HEK293 (cell line): ENCODE data around the gene IGF1R.

Experiments
- CTCF ChIA-PET: fragments of 350-600 bp; formaldehyde crosslinking; extraction: SDS; loops from one replicate; lab custom pipeline; 2021; ENCODE audit warnings: antibody characterized with exemption; lab: Yijun Ruan, JAX
- POLR2A ChIA-PET: fragments of 300-600 bp; formaldehyde crosslinking; extraction: SDS; loops from one replicate; lab custom pipeline; 2020; ENCODE audit warnings: antibody characterized with exemption, inconsistent platforms; lab: Yijun Ruan, JAX
- H3K27ac ChIP-seq: fragments of 200-500 bp; sonication (Bioruptor generic); 2 replicates; pipeline ENCODE4 v1.5.1; 2014; ENCODE audit warnings: low read depth, low read length, control low read depth, inconsistent platforms; ENCODE audit errors: extremely low read depth
- H3K36me3 ChIP-seq, 2 experiments: fragments of 200-500 bp in 1 of 2; sonication (Bioruptor generic) in 1 of 2; 1 replicate in 1 of 2; 2 replicates in 1 of 2; pipeline ENCODE4 v1.5.1; 2014 to 2017; ENCODE audit warnings: inconsistent platforms in 2 of 2, low read length in 2 of 2; ENCODE audit not compliant: control insufficient read depth in 2 of 2, insufficient read depth in 1 of 2
- H3K4me1 ChIP-seq: fragments of 200-500 bp; sonication (Bioruptor generic); 2 replicates; pipeline ENCODE4 v1.5.1; 2014; ENCODE audit warnings: mild to moderate bottlenecking, low read length, inconsistent platforms; ENCODE audit not compliant: control insufficient read depth, insufficient read depth
- H3K4me3 ChIP-seq: 2 replicates; pipeline ENCODE4 v1.5.1; 2011; ENCODE audit warnings: low read depth, mild to moderate bottlenecking, control low read depth, low read length, moderate library complexity
- H3K9me3 ChIP-seq: fragments of 200-500 bp; sonication (Bioruptor generic); 2 replicates; pipeline ENCODE4 v1.5.1; 2014; ENCODE audit warnings: low read depth, low read length, inconsistent platforms; ENCODE audit not compliant: control insufficient read depth, insufficient read depth
- CTCF ChIP-seq: fragments of 450-650 bp; formaldehyde crosslinking; IDR thresholded peaks from 2 replicates; pipeline ENCODE4 v1.5.1; 2016; ENCODE audit warnings: missing biosample characterization, missing genetic modification characterization
- GFI1B ChIP-seq: fragments of 450-650 bp; formaldehyde crosslinking; IDR thresholded peaks from 2 replicates; pipeline ENCODE4 v1.5.1; 2016; ENCODE audit warnings: missing biosample characterization, missing genetic modification characterization
- KLF10 ChIP-seq: fragments of 450-650 bp; IDR thresholded peaks from 2 replicates; pipeline ENCODE4 v1.5.1; 2018; ENCODE audit warnings: missing biosample characterization, mild to moderate bottlenecking, missing genetic modification characterization
- KLF17 ChIP-seq: fragments of 450-650 bp; formaldehyde crosslinking; IDR thresholded peaks from 2 replicates; pipeline ENCODE4 v1.5.1; 2016; ENCODE audit warnings: missing biosample characterization, missing genetic modification characterization
- PRDM10 ChIP-seq: fragments of 450-650 bp; formaldehyde crosslinking; IDR thresholded peaks from 2 replicates; pipeline ENCODE4 v1.5.1; 2016; ENCODE audit warnings: missing biosample characterization, missing genetic modification characterization
- TCF7L2 ChIP-seq: IDR thresholded peaks from 2 replicates; pipeline ENCODE4 v1.6.1; 2011; ENCODE audit warnings: low read depth, mild to moderate bottlenecking, inconsistent platforms, low read length, moderate library complexity, borderline replicate concordance
- YY1 ChIP-seq: fragments of 450-650 bp; formaldehyde crosslinking; IDR thresholded peaks from 2 replicates; pipeline ENCODE4 v1.5.1; 2018; ENCODE audit warnings: missing biosample characterization, missing genetic modification characterization
- ZNF184 ChIP-seq: fragments of 450-650 bp; IDR thresholded peaks from 2 replicates; pipeline ENCODE4 v1.5.1; 2018; ENCODE audit warnings: missing biosample characterization, mild to moderate bottlenecking, missing genetic modification characterization
- ZNF362 ChIP-seq: fragments of 450-650 bp; formaldehyde crosslinking; IDR thresholded peaks from 2 replicates; pipeline ENCODE4 v1.5.1; 2016; ENCODE audit warnings: missing biosample characterization, missing genetic modification characterization
- ZNF560 ChIP-seq: fragments of 450-650 bp; formaldehyde crosslinking; IDR thresholded peaks from 2 replicates; pipeline ENCODE4 v1.5.1; 2017; ENCODE audit warnings: missing biosample characterization, missing genetic modification characterization, borderline replicate concordance
- ZNF561 ChIP-seq: fragments of 450-650 bp; IDR thresholded peaks from 2 replicates; pipeline ENCODE4 v1.5.1; 2018; ENCODE audit warnings: missing biosample characterization, missing genetic modification characterization, borderline replicate concordance
- ZNF610 ChIP-seq: fragments of 450-650 bp; formaldehyde crosslinking; IDR thresholded peaks from 2 replicates; pipeline ENCODE4 v1.5.1; 2016; ENCODE audit warnings: missing biosample characterization, missing genetic modification characterization, borderline replicate concordance
- ZNF623 ChIP-seq: fragments of 450-650 bp; formaldehyde crosslinking; IDR thresholded peaks from 2 replicates; pipeline ENCODE4 v1.5.1; 2016; ENCODE audit warnings: missing biosample characterization, missing genetic modification characterization
- ZNF654 ChIP-seq: fragments of 450-650 bp; formaldehyde crosslinking; IDR thresholded peaks from 2 replicates; pipeline ENCODE4 v1.5.1; 2016; ENCODE audit warnings: low read depth, missing biosample characterization, missing genetic modification characterization
- ZNF677 ChIP-seq: fragments of 450-650 bp; IDR thresholded peaks from 2 replicates; pipeline ENCODE4 v1.5.0; 2018; ENCODE audit warnings: missing biosample characterization, mild to moderate bottlenecking, missing genetic modification characterization, moderate library complexity
- ZNF707 ChIP-seq: fragments of 450-650 bp; formaldehyde crosslinking; IDR thresholded peaks from 2 replicates; pipeline ENCODE4 v1.5.1; 2016; ENCODE audit warnings: missing biosample characterization, missing genetic modification characterization
- ZNF777 ChIP-seq: fragments of 450-650 bp; formaldehyde crosslinking; IDR thresholded peaks from 2 replicates; pipeline ENCODE4 v1.5.1; 2017; ENCODE audit warnings: missing biosample characterization, missing genetic modification characterization, borderline replicate concordance
- TF ChIP-seq, protein P1 (sequence below): fragments of 450-650 bp; formaldehyde crosslinking; IDR thresholded peaks from 2 replicates; pipeline ENCODE4 v1.5.1; 2016; ENCODE audit warnings: missing biosample characterization, missing genetic modification characterization
- TF ChIP-seq, protein P2 (sequence below): fragments of 450-650 bp; formaldehyde crosslinking; IDR thresholded peaks from 2 replicates; pipeline ENCODE4 v1.5.1; 2016; ENCODE audit warnings: missing biosample characterization, missing genetic modification characterization

Gene IGF1R

GRCh38 chr15:98878862-98879261, 230.5 kb downstream of the IGF1R start:
- TF ChIP-seq ZNF560 (tag by site-specific recombination) (no peak), ZNF362 (0 out of 2 replicates have a peak, but pooled peaks have one; percentile 4)
- TF ChIP-seq, all 188 proteins: peak for 1
- CTCF ChIA-PET, result no interaction called here
- POLR2A ChIA-PET, result no interaction called here
- H3K9me3 ChIP-seq, result no peaks in the 10 kb centered on the region
- no peak overlapping the region for H3K27ac ChIP-seq
- no peak overlapping the region for H3K4me3 ChIP-seq
- H3K36me3 ChIP-seq, result no peaks in the 10 kb centered on the region
- H3K4me1 ChIP-seq, result peaks cover 25% of the 10 kb centered on the region

DNA sequence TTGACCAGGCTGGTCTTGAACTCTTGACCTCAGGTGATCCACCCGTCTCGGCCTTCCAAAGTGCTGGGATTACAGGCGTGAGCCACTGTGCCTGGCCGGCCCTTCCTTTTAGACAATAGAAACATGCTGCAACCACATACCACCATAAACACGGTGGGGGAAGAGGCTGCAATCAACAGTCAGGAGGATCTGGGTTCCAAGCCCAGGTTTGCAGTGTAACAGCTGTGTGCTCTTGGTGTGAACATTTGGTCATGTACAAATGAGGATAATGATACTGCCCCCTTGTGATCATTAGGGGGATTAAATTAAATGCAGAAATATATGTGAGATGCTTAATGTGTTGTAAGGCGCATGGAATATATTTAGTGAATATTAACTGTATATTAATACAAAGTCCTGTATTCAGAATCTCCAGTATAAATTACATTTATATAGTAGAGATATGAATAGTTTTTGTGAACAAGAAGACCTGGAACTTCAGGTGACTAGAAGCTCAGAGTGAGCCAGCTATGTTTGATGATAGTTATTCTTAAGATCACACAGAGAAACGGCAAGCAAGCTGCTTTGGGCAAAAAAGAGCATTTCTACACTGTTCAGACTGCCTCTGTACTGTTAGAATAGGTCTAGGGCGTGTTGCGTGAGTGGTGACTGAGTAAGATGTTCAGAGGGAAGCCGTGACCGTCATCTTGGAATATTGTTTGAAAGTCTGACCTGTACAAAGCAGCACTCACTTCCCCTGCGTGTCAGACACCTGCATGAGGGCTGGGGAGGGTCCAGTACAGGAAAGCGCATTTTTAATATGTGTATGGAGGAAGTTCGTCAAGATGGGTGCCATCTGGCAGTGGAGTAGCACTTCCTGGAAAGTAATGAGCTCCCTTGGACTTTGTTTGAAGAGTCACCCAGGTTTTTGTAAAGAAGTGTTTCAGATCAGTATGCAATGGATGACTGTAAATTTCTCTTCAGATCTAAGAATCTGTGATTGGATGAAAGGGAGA, 233.5 kb downstream of the IGF1R start:
- ChIA-PET POLR2A (interaction anchor here (1.4 kb wide), 1 partner anchor 15 kb away, joined by 5 read pairs; no protein-coding TSS in a partner anchor), CTCF (interaction anchor here (0.6 to 4.7 kb wide), 32 partner anchors 9 to 466 kb away, joined by 3 to 66 read pairs (median 4); no protein-coding TSS in a partner anchor)
- H3K4me1 ChIP-seq, result peaks cover 9% of the 10 kb centered on the region
- no peaks in the 10 kb centered on the region for H3K36me3 ChIP-seq
- no peak overlapping the region for H3K27ac ChIP-seq
- H3K4me3 ChIP-seq, result no peak overlapping the region
- H3K9me3 ChIP-seq, result no peaks in the 10 kb centered on the region
- TF ChIP-seq ZNF561 (tag by site-specific recombination) (no peak), TCF7L2 (no peak), ZNF610 (tag by site-specific recombination) (no peak), KLF10 (tag by site-specific recombination) (no peak), YY1 (tag by site-specific recombination) (no peak), ZNF777 (tag by site-specific recombination) (no peak), ZNF707 (tag by site-specific recombination) (no peak), KLF17 (tag by site-specific recombination) (no peak), ZNF184 (tag by site-specific recombination) (no peak), ZNF654 (tag by site-specific recombination) (peak; percentile 54), GFI1B (tag by site-specific recombination) (no peak), PRDM10 (tag by site-specific recombination) (no peak), CTCF (tag by site-specific recombination) (0 out of 2 replicates have a peak, but pooled peaks have one; percentile 27), ZNF677 (tag by site-specific recombination) (no peak), ZNF623 (tag by site-specific recombination) (no peak)
- TF ChIP-seq, protein P1, sequence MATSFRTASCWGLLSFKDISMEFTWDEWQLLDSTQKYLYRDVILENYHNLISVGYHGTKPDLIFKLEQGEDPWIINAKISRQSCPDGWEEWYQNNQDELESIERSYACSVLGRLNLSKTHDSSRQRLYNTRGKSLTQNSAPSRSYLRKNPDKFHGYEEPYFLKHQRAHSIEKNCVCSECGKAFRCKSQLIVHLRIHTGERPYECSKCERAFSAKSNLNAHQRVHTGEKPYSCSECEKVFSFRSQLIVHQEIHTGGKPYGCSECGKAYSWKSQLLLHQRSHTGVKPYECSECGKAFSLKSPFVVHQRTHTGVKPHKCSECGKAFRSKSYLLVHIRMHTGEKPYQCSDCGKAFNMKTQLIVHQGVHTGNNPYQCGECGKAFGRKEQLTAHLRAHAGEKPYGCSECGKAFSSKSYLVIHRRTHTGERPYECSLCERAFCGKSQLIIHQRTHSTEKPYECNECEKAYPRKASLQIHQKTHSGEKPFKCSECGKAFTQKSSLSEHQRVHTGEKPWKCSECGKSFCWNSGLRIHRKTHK (tag by site-specific recombination), result no peak
- TF ChIP-seq, protein P2, sequence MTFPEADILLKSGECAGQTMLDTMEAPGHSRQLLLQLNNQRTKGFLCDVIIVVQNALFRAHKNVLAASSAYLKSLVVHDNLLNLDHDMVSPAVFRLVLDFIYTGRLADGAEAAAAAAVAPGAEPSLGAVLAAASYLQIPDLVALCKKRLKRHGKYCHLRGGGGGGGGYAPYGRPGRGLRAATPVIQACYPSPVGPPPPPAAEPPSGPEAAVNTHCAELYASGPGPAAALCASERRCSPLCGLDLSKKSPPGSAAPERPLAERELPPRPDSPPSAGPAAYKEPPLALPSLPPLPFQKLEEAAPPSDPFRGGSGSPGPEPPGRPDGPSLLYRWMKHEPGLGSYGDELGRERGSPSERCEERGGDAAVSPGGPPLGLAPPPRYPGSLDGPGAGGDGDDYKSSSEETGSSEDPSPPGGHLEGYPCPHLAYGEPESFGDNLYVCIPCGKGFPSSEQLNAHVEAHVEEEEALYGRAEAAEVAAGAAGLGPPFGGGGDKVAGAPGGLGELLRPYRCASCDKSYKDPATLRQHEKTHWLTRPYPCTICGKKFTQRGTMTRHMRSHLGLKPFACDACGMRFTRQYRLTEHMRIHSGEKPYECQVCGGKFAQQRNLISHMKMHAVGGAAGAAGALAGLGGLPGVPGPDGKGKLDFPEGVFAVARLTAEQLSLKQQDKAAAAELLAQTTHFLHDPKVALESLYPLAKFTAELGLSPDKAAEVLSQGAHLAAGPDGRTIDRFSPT (tag by site-specific recombination), result no peak
